HG03439 (cell line): ENCODE results near the gene DNAH12.
"Not testable (repeated sequence)": the region's sequence is repeated elsewhere in the genome, so short reads cannot be mapped to it uniquely, and the experiment has no call there.

ENCODE experiments used
- ATAC-seq: cut with Tn5 transposase; IDR thresholded peaks from one replicate; pipeline ENCODE4 v1.9.1; 2021; ENCODE audit warnings: mild to moderate bottlenecking, moderate library complexity; ENCODE audit not compliant: unreplicated experiment

The DNAH12 gene

DNA sequence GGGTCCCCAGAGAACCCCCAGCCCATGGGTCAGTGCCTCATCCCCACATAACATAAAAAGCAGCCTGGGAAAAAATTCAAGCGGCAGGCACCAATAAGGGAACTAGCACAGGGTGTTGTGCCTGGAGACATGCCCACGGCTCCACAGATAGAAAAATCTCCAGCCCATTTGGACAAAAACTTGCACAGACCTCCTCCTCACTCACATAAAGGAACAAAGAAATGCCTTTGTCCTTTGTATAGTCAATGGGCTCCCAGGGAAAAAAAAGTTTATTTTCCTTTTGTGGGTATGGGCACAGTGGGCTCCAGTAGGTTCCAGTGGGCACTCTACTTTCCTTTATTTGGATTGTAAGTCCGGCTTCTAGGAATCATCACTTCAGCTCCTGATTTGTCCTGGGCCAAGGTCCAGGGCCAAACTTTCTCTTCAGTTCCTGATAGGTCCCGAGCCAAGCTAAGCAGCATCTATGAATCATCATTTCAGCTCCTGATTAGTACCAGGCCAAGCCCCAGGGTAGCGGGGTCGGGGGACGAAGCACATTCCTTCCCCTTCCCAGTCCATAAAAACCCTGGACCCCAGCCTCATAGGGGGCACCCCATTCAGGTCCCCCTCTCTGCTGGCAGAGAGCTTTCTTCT, 1.6 kb upstream of the DNAH12 start:
- ATAC-seq: no peak

- no peak for ATAC-seq
These were observed 5.7 kb downstream of the DNAH12 start for GRCh38 chr3:57538465-57538864.

GRCh38 chr3:57530071-57530608, 14.0 kb downstream of the DNAH12 start:
- ATAC-seq: no peak

DNA sequence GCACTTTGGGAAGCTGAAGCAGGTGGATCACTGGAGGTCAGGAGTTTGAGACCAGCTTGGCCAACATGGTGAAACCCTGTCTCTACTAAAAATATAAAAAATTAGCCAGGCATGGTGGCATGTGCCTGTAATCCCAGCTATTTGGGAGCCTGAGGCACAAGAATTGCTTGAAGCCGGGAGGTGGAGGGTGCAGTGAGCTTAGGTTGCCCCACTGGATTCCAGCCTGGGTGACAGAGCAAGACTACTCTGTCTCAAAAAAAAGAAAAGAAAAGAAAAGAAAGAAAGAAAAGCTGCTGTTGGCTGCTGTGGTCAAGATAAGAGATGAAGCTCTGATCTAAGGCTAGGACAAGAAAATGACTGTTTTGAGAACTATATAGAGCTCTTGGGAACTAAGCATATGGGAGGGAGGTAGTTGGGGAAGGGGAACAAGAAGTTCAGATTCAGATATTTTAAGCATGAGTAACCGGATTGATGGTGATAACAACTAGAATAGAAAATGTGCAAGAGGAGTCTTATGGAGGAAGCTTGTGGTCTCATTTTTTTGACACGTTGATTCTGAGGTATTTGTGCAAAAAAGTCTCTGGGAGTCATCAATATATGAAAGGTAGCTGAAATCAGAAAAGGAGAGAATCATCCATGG, 25.7 kb downstream of the DNAH12 start:
- ATAC-seq: no peak

- ATAC-seq: no peak
These were observed 32.0 kb downstream of the DNAH12 start for GRCh38 chr3:57512166-57512565.

DNA sequence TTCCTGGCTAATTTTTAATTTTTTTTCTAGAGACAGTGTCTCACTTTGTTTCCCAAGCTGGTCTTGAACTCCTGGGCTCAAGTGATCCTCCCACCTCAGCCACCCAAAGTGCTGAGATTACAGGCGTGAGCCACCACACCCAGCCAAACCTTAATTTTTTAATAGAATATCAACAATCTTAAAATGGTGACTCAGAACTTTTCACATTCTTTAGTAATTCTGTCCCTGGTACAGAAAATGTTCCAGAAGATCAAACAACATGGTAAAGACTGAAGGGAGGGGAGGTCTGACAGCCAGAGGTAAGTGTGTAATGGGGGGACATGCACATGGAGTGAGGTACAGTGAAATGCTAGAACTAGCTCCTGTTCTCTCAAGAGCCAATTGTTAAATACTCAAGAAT, 38.2 kb downstream of the DNAH12 start:
- no peak for ATAC-seq

GRCh38 chr3:57500506-57500905, 43.6 kb downstream of the DNAH12 start:
- no peak for ATAC-seq

GRCh38 chr3:57497904-57498303, 46.2 kb downstream of the DNAH12 start:
- ATAC-seq: no peak

DNA sequence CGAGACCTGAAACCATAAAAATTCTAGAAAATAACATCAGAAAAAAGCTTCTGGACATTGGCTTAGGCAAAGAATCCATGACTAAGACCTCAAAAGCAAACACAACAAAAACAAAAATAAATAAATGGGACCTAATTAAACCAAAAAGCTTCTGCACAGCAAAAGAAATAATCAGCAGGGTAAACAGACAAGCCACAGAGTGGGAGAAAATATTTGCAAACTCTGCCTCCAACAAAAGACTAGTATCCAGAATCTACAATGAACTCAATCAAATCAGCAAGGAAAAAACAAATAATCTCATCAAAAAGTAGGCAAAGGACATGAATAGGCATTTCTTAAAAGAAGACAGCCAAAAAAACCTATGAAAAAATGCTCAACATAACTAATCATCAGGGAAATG, 59.6 kb downstream of the DNAH12 start:
- no peak for ATAC-seq

DNA sequence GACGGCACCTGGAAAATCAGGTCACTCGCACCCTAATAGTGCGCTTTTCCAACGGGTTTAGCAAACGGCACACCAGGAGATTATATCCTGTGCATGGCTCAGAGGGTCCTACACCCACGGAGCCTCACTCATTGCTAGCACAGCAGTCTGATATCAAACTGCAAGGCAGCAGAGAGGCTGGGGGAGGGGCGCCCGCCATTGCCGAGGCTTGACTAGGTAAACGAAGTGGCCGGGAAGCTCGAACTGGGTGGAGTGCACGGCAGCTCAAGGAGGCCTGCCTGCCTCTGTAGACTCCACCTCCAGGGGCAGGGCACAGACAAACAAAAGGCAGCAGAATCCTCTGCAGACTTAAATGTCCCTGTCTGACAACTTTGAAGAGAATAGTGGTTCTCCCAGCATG, 67.0 kb downstream of the DNAH12 start:
- ATAC-seq: not testable (repeated sequence)

DNA sequence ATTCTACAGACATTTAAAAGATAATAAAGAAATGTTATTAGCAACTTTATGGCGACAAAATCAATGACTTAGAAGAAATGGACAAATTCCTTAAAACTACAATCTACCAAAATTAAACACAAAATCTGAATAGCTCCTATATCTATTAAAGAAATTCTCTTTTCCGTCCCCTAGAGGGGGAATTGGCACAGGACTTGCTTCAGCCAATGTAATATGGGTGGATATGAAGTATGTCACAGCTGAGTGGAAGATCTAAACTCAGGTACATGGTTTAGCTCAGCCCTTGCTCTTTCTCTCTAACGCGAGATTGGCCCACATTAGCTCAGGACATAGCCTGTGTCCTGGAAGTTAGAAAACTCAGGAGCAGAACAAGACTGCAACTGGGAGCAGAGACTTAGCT, 79.3 kb downstream of the DNAH12 start:
- no peak for ATAC-seq

DNA sequence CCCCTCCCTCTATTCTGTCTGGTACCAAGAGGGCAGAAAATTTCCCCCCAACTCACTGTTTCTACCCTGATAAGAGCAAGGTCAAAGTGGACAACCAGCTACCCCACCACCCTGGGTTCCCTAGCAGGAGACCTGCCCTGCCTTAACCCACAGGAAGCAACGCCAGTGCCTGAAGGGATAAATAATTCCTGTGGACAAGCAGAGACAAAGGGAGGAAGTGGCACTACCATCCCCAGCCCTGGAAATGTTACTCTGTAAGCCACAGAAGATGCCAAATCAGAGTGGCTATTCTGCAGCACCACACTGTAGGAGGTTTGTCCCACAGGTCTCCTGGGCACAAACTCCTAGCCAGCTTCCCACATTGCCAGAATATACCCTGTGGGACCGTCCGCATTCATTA, 80.1 kb downstream of the DNAH12 start:
- ATAC-seq: no peak

- no peak for ATAC-seq
These were observed 92.8 kb downstream of the DNAH12 start for GRCh38 chr3:57451150-57451846.

DNA sequence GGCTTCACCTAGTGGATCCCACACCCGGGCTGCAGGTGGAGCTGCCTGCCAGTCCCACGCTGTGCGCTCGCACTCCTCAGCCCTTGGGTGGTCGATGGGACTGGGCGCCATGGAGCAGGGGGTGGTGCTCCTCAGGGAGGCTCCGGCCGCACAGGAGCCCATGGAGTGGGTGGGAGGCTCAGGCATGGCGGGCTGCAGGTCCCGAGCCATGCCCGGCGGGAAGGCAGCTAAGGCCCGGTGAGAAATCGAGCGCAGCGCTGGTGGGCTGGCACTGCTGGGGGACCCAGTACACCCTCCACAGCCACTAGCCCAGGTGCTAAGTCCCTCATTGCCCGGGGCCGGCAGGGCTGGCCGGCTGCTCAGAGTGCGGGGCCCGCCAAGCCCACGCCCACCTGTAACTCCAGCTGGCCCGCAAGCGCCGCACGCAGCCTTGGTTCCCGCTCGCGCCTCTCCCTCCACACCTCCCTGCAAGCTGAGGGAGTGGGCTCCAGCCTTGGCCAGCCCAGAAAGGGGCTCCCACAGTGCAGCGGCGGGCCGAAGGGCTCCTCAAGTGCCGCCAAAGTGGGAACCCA, 94.8 kb downstream of the DNAH12 start:
- ATAC-seq: not testable (repeated sequence)

DNA sequence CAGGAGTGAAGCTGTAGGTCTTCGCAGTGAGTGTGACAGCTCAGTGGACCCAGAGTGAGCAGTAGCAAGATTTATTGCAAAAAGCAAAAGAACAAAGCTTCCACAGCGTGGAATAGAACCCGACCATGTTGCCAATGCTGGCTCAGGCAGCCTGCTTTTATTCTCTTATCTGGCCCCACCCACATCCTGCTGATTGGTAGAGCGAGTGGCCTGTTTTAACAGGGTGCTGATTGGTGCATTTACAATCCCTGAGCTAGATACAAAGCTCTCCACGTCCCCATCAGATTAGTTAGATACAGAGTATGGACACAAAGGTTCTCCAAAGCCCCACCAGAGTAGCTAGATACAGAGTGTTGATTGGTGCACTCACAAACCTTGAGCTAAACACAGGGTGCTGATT, 95.7 kb downstream of the DNAH12 start:
- not testable (repeated sequence) for ATAC-seq

GRCh38 chr3:57446318-57446841, 97.8 kb downstream of the DNAH12 start:
- no peak for ATAC-seq

DNA sequence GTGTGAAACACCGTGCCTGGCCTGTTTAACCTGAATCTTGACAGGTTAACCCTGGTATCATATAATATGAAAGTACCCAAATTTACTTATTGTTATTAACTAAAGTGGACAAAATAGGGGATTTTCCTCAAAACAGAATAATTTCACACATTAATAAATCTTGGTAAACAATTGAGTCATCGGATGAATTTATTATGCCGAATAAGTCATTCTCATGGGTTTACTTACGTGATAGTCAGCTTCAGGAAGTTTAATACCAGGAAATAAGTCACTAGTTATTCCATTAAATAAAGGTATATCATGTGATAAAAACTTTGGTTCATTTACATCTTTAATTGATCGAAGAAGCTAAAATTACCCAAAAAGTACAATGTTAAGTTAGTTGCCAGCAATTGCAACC, 99.7 kb downstream of the DNAH12 start:
- ATAC-seq: no peak

DNA sequence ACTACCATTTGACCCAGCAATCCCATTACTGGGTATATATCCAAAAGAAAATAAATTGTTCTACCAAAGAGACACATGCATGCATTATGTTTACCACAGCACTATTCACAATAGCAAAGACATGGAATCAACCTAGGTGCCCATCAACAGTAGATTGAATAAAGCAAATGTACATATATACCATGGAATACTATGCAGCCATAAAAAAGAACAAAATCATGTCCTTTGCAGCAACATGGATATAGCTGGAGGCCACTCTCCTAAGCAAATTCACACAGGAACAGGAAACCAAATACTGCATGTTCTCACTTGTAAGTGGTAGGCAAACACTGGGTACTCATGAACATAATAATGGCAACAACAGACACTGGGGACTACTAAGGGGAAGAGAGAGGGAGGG, 104.0 kb downstream of the DNAH12 start:
- ATAC-seq: not testable (repeated sequence)

- not testable (repeated sequence) for ATAC-seq
These were observed 105.7 kb downstream of the DNAH12 start for GRCh38 chr3:57438460-57438859.

DNA sequence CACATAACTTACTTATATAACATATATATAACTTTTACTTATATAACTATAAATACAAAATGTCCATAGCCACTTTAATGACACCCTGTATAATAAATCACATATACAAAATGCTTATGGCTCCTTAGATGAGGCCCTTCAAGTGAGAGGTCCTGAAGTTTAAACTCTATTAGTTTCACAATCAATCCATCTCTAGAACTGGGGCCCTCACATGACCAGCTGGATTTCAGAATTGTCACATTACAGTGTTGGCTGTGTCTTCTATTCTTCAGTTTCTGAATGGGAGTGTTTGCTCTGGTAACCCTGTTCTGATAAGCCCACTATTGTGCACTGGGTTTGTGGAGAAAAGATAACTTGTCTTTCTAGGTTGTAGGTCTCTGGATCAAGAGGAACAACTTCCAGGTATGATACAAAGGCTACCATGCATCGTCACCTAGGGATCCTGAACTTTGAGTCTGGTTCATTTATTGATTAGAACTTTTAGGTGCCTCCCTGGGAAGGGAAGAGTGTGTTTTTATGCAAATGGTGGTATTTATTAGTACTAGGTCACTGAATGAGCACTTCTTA, 107.9 kb downstream of the DNAH12 start:
- no peak for ATAC-seq

DNA sequence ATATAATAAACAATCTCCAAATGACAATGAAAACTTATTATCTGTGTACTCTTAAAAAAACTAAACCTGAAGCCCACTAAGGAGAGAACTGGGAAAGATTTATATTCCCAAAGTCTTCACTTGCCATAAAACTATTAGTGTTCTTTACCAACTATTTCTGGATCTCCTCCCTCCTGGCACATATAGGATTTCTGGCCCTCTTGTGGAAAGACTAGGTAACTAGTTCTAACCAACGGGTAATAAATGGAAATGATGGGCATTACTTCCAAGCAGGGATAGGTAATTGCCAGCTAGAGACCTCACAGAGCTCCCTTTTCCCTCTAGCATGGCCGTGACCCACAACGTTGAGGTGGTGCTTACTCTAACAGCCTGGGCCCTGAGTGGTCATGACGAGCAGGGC, 110.1 kb downstream of the DNAH12 start:
- no peak for ATAC-seq
